Right lobe of liver (tissue), 4 donors: ENCODE measurements around the gene FBXO17.

Experiments
- POLR2A ChIP-seq: fragments of 450-650 bp; IDR thresholded peaks from one replicate; pipeline ENCODE4 v1.6.1; 2017; ENCODE audit warnings: antibody characterized with exemption, mild to moderate bottlenecking
- TF ChIP-seq, protein P1 (sequence below), 4 donors: fragments of 200-600 bp in 3 of 4; fragments of 450-650 bp in 1 of 4; IDR thresholded peaks; one replicate each; pipeline versions ENCODE4 v1.5.1 to v1.8.0; 2016 to 2022; ENCODE audit warnings: antibody characterized with exemption in 4 of 4, mild to moderate bottlenecking in 2 of 4
- donor health status: DM: no; HTN: no; CAD: no.
- donor health status: DM: no; HTN: no; CAD: no.
- donor health status: DM: no; HTN: yes; CAD: no.

DNA sequence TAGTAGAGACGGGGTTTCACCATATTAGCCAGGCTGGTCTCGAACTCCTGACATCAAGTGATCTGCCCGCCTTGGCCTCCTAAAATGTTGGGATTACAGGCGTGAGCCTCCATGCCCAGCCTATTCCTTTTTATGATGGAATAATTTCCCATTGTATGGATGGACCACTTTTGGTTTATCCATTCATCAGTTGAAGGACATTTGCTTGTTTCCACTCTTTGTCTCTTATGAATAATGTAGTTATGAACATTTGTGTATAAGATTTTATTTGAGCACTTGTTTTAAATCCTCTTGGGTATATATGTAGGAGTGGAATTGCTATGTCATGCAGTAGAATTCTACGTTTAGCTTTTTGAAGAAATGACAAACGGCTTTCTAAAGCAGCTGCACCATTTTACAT lies 33.5 kb upstream of the FBXO17 start:
- TF ChIP-seq, protein P1, sequence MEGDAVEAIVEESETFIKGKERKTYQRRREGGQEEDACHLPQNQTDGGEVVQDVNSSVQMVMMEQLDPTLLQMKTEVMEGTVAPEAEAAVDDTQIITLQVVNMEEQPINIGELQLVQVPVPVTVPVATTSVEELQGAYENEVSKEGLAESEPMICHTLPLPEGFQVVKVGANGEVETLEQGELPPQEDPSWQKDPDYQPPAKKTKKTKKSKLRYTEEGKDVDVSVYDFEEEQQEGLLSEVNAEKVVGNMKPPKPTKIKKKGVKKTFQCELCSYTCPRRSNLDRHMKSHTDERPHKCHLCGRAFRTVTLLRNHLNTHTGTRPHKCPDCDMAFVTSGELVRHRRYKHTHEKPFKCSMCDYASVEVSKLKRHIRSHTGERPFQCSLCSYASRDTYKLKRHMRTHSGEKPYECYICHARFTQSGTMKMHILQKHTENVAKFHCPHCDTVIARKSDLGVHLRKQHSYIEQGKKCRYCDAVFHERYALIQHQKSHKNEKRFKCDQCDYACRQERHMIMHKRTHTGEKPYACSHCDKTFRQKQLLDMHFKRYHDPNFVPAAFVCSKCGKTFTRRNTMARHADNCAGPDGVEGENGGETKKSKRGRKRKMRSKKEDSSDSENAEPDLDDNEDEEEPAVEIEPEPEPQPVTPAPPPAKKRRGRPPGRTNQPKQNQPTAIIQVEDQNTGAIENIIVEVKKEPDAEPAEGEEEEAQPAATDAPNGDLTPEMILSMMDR (IDR thresholded peaks at IDR 0.05), result no peak
- no peak for TF ChIP-seq POLR2A
